Ectodermal cell (in vitro differentiated cells): Measurements from ENCODE around the gene KSR1.

Experiments
- H3K27ac ChIP-seq: 2 replicates; pipeline ENCODE4 v1.7.0; 2013; ENCODE audit warnings: mild to moderate bottlenecking, low read depth, low read length; ENCODE audit not compliant: insufficient read depth, poor library complexity, severe bottlenecking
- H3K27me3 ChIP-seq: 2 replicates; pipeline ENCODE4 v1.7.0; 2013; ENCODE audit warnings: mild to moderate bottlenecking, low read length; ENCODE audit not compliant: insufficient read depth, control insufficient read depth, poor library complexity, severe bottlenecking
- H3K36me3 ChIP-seq: one replicate; pipeline ENCODE4 v1.7.0; 2013; ENCODE audit warnings: low read length; ENCODE audit not compliant: control insufficient read depth, insufficient read depth
- H3K4me1 ChIP-seq: one replicate; pipeline ENCODE4 v1.7.0; 2013; ENCODE audit warnings: low read length; ENCODE audit not compliant: control insufficient read depth, insufficient read depth
- H3K4me3 ChIP-seq: 2 replicates; pipeline ENCODE4 v1.7.0; 2013; ENCODE audit warnings: low read depth, low read length, control low read depth; ENCODE audit not compliant: insufficient read depth
- H3K9me3 ChIP-seq: 2 replicates; pipeline ENCODE4 v1.7.0; 2013; ENCODE audit warnings: mild to moderate bottlenecking, low read length, moderate library complexity; ENCODE audit not compliant: control insufficient read depth
- WGBS, 2 experiments: methylation state at CpG; one replicate each; pipeline ENCODE4 v1.1.7; 2013; ENCODE audit warnings: missing lambda C conversion rate in 2 of 2; 5-methylcytosine and 5-hydroxymethylcytosine counted together

The KSR1 gene

DNA sequence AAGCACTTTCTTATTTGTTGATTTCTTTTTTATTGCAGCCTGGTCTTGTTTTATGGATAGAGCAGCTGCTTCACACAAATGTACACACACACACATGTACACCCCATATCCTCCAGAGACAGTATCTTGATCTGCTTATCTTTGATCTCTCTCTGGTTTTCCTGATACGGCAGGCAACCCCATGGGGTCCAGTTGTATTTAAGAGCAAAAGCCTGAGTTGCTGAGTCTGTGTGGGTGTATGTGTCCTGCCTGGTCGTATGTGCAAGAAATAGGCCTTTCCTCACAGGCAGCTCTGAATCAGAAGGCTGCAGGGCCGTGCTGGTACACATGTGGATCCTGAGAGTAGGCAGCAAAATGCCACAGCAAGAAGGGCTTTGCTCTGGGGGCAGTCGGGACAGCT lies 160.2 kb downstream of the KSR1 start:
- peaks cover 19% of the 10 kb centered on the region for H3K36me3 ChIP-seq

GRCh38 chr17:27618417-27618816 lies 162.2 kb downstream of the KSR1 start:
- WGBS, 2 experiments = 95 to 97% methylated on average over 8 of the region's 8 CpGs
- peaks cover 5% of the 10 kb centered on the region for H3K4me1 ChIP-seq
- H3K4me3 ChIP-seq = no peak overlapping the region

More for the DNA sequence above, 160.2 kb downstream of the KSR1 start:
- H3K27ac ChIP-seq = no peak overlapping the region
- 86 to 91% methylated on average over 4 of the region's 4 CpGs for WGBS, 2 experiments
- no peaks in the 10 kb centered on the region for H3K27me3 ChIP-seq
- peaks cover 5% of the 10 kb centered on the region for H3K4me1 ChIP-seq
- H3K4me3 ChIP-seq = no peak overlapping the region
- H3K9me3 ChIP-seq = no peaks in the 10 kb centered on the region

GRCh38 chr17:27620721-27621120 lies 164.5 kb downstream of the KSR1 start:
- peaks cover 12% of the 10 kb centered on the region for H3K36me3 ChIP-seq
- H3K4me3 ChIP-seq = no peak overlapping the region
- no peak overlapping the region for H3K27ac ChIP-seq
- peaks cover 5% of the 10 kb centered on the region for H3K4me1 ChIP-seq
- H3K27me3 ChIP-seq = no peaks in the 10 kb centered on the region
- 93% methylated on average over 9 of the region's 9 CpGs for WGBS, 2 experiments
- H3K9me3 ChIP-seq = no peaks in the 10 kb centered on the region

More at GRCh38 chr17:27618417-27618816, 162.2 kb downstream of the KSR1 start:
- Histone ChIP-seq H3K27me3 (no peaks in the 10 kb centered on the region), H3K27ac (no peak overlapping the region), H3K36me3 (peaks cover 12% of the 10 kb centered on the region), H3K9me3 (no peaks in the 10 kb centered on the region)

DNA sequence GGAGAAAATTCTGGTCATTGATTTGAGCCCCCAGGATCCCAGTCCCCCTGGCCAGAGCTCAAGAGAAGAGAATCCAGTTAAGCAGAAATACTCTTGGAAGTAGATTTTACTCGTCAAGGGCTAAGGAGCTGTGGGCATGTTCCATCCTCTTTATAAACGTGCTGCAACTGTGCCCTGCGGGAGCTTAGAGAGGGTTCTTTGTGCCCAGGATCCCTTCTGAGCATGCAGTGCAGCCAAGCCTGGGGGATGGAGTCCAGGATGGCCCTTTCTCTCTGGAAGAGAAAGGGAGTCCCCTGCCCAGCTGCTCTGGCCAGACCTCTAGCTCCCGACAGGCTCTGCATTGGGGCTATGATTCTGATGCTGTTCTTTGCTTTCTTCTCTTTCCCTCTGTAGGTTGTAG lies 165.3 kb downstream of the KSR1 start:
- Histone ChIP-seq H3K9me3 (no peaks in the 10 kb centered on the region), H3K27me3 (no peaks in the 10 kb centered on the region), H3K27ac (no peak overlapping the region), H3K4me3 (no peak overlapping the region), H3K36me3 (peaks cover 12% of the 10 kb centered on the region), H3K4me1 (peaks cover 5% of the 10 kb centered on the region)
- WGBS, 2 experiments = 85 to 87% methylated on average over 4 of the region's 4 CpGs

DNA sequence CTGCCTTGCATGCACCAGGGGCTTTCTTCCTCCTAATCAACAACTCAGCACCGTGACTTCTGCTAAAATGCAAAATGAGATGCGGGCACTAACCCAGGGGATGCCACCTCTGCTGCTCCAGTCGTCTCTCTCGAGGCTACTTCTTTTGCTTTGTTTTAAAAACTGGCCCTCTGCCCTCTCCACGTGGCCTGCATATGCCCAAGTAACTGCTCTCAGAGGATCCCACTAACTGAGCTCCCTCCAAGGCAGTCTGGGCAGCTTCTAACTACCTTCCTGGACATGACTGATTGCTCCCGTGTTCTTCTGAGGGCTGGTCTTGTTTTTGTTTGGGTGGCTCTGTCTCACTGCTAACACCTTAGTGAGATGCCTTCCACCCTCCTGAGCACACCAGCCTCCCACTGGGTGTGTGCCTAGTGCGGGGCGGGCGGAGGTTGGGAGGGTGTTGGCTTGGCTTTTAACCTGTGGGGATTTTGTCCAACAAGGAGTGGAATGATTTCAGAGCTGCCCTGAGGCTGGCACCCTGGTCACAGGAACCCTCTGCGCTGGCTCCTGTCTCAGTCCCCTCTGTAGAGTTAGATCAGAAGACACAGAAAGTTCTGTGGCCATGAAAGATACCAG lies 165.8 kb downstream of the KSR1 start:
- 93 to 94% methylated on average over 10 of the region's 10 CpGs for WGBS, 2 experiments
- Histone ChIP-seq H3K9me3 (no peaks in the 10 kb centered on the region), H3K36me3 (peaks cover 11% of the 10 kb centered on the region), H3K27ac (no peak overlapping the region), H3K4me3 (no peak overlapping the region), H3K4me1 (peaks cover 5% of the 10 kb centered on the region), H3K27me3 (no peaks in the 10 kb centered on the region)

GRCh38 chr17:27622986-27623385 lies 166.7 kb downstream of the KSR1 start:
- Histone ChIP-seq H3K4me3 (no peak overlapping the region), H3K27ac (no peak overlapping the region), H3K36me3 (peaks cover 7% of the 10 kb centered on the region), H3K9me3 (no peaks in the 10 kb centered on the region), H3K27me3 (no peaks in the 10 kb centered on the region), H3K4me1 (peaks cover 5% of the 10 kb centered on the region)
- WGBS, 2 experiments = 79 to 87% methylated on average over 4 of the region's 4 CpGs

- Histone ChIP-seq H3K9me3 (no peaks in the 10 kb centered on the region), H3K36me3 (peaks cover under 1% of the 10 kb centered on the region), H3K27me3 (no peaks in the 10 kb centered on the region), H3K4me3 (no peak overlapping the region), H3K27ac (no peak overlapping the region), H3K4me1 (peaks cover 5% of the 10 kb centered on the region)
- WGBS, 2 experiments = 95 to 96% methylated on average over 6 of the region's 6 CpGs
Observed at GRCh38 chr17:27623614-27624013, 167.4 kb downstream of the KSR1 start.

DNA sequence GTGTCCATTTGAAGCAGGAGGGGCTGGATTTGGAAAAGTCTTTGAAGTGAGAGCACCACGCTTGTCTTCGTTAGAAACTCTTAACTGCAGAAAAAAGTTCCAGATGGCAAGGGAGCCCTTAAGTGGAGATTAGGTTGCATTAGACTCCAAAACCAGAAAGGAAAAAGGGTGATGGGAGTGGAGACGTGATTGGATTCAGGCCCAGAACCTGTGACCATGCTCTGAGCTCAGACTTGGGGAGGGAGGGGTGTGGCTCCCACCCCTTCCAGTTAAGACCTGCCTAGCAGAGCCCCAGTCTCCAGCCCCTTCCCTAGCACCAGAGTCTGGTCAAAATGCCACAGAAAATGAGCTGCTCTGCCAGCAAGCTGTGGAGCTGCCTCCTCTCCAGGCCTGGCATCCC lies 168.3 kb downstream of the KSR1 start:
- Histone ChIP-seq H3K36me3 (no peaks in the 10 kb centered on the region), H3K9me3 (no peaks in the 10 kb centered on the region), H3K4me1 (peaks cover 5% of the 10 kb centered on the region), H3K27ac (no peak overlapping the region), H3K4me3 (no peak overlapping the region), H3K27me3 (no peaks in the 10 kb centered on the region)
- WGBS, 2 experiments = 94 to 95% methylated on average over 3 of the region's 3 CpGs

GRCh38 chr17:27625856-27626255 lies 169.6 kb downstream of the KSR1 start:
- no peaks in the 10 kb centered on the region for H3K36me3 ChIP-seq

DNA sequence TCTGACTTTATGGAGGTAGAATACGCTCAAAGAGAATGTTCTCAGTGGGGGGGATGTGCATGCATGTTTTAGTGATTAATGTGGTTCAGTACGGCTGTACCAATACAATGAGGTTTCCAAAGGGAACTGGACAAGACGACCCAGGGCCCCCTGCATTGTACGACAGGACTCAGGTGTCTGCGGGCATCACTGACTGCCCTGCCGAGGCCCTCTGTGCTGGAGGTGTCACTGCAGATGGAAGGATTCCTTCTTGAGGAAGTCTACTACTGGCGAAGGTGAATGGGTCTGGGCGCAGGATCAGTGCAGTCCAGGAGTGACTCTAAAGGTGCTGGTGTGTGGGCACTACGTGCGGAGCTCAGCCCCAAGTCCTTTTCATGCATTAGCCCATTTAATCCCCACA lies 171.3 kb downstream of the KSR1 start:
- WGBS, 2 experiments = 95% methylated on average over 10 of the region's 10 CpGs
- no peaks in the 10 kb centered on the region for H3K36me3 ChIP-seq
- peaks cover under 1% of the 10 kb centered on the region for H3K4me1 ChIP-seq
- H3K27ac ChIP-seq = no peak overlapping the region
- no peaks in the 10 kb centered on the region for H3K9me3 ChIP-seq
- no peaks in the 10 kb centered on the region for H3K27me3 ChIP-seq
- H3K4me3 ChIP-seq = no peak overlapping the region

More at GRCh38 chr17:27625856-27626255, 169.6 kb downstream of the KSR1 start:
- H3K9me3 ChIP-seq = no peaks in the 10 kb centered on the region
- H3K4me1 ChIP-seq = peaks cover 5% of the 10 kb centered on the region
- WGBS, 2 experiments = 96% methylated on average over 4 of the region's 5 CpGs
- no peak overlapping the region for H3K27ac ChIP-seq
- H3K4me3 ChIP-seq = no peak overlapping the region
- no peaks in the 10 kb centered on the region for H3K27me3 ChIP-seq

DNA sequence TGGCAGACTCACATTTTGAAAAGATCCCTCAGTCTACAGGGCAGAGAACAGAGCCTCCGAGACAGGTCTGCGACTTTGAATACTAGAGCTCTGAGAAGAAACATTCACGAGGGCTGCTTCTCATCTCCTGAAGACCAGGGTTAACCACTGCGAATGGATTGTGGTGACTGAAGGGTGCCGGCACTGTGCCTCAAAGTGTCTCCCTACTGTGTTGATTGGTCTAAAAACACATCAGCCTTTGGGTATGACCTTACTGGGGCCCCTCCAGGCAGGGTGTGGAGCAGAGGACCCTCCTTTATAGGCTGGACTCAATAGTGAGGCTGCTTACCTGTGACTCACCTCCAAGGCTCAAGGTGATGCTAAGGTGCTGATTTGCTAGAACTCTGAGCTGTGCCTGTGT lies 172.1 kb downstream of the KSR1 start:
- Histone ChIP-seq H3K27ac (no peak overlapping the region), H3K27me3 (no peaks in the 10 kb centered on the region), H3K4me1 (peaks cover 3% of the 10 kb centered on the region), H3K36me3 (no peaks in the 10 kb centered on the region), H3K4me3 (no peak overlapping the region), H3K9me3 (no peaks in the 10 kb centered on the region)
- 94 to 97% methylated on average over 5 of the region's 5 CpGs for WGBS, 2 experiments
